ENCODE data around the gene FAU. TPM values are rescaled to one million over a fixed set of nuclear protein-coding genes. Genes with fewer than 3 reads are reported as not detected.

Gene FAU
- total and polyA plus RNA-seq, 2 of the 13 experiments (the other 11 are each of a cell fraction or from before 2014, with no cell fraction given), result 374 to 869 TPM

GRCh38 chr11:65083834-65084597, 37.9 kb downstream of the FAU start, which contains the start of the genes CDCA5 and ZFPL1 (continued):
- TF ChIP-seq ZNF737 (CRISPR knock-in tag; IDR thresholded peaks at IDR 0.05; ENCODE audit: borderline replicate concordance), result no peak
- TF ChIP-seq SMARCE1 (IDR thresholded peaks at IDR 0.05; ENCODE audit: borderline replicate concordance), result no peak
- peak; percentile 94 for TF ChIP-seq KMT2A (CRISPR knock-in tag; IDR thresholded peaks at IDR 0.05)
- TF ChIP-seq IKZF1 (IDR thresholded peaks at IDR 0.05), result no peak
- TF ChIP-seq JDP2 (CRISPR knock-in tag; IDR thresholded peaks at IDR 0.05; ENCODE audit: borderline replicate concordance), result peak; percentile 66; the same call in 1 of the 2 replicates
- TF ChIP-seq THAP8 (CRISPR knock-in tag; IDR thresholded peaks at IDR 0.05; ENCODE audit: borderline replicate concordance), result no peak; the same call in 1 of the 2 replicates
- TF ChIP-seq ZSCAN22 (CRISPR knock-in tag; IDR thresholded peaks at IDR 0.05), result no peak
- no peak for TF ChIP-seq KAT2B (IDR thresholded peaks at IDR 0.05; ENCODE audit: borderline replicate concordance, low read depth, low read length)
- peak; percentile 48; the same call in 1 of the 2 replicates for TF ChIP-seq ZNF331 (CRISPR knock-in tag; IDR thresholded peaks at IDR 0.05)
- peak; percentile 59 for TF ChIP-seq BCL6 (CRISPR knock-in tag; IDR thresholded peaks at IDR 0.05)
- no peak for TF ChIP-seq HNRNPUL1 (IDR thresholded peaks at IDR 0.05; ENCODE audit: low read depth, low read length)
- no peak; the same call in 1 of the 2 replicates for TF ChIP-seq KDM5B (CRISPR knock-in tag; IDR thresholded peaks at IDR 0.05; ENCODE audit: borderline replicate concordance)
- no peak for TF ChIP-seq NFATC3 (CRISPR knock-in tag; IDR thresholded peaks at IDR 0.05)
- TF ChIP-seq MYPOP (CRISPR knock-in tag; IDR thresholded peaks at IDR 0.05), result peak; percentile 65; the same call in 1 of the 2 replicates
- peak; percentile 1; the same call in 1 of the 2 replicates for TF ChIP-seq ZNF891 (CRISPR knock-in tag; IDR thresholded peaks at IDR 0.05)
- peak; percentile 18; the same call in 1 of the 2 replicates for TF ChIP-seq ZNF768 (CRISPR knock-in tag; IDR thresholded peaks at IDR 0.05)
- TF ChIP-seq ADNP (CRISPR knock-in tag; IDR thresholded peaks at IDR 0.05), result no peak
- TF ChIP-seq NFKB2 (CRISPR knock-in tag; IDR thresholded peaks at IDR 0.05; ENCODE audit: borderline replicate concordance), result no peak; the same call in 1 of the 2 replicates
- TF ChIP-seq ZNF772 (CRISPR knock-in tag; IDR thresholded peaks at IDR 0.05), result no peak; the same call in 1 of the 2 replicates
- peak; percentile 25; the same call in 1 of the 2 replicates for TF ChIP-seq ZNF784 (CRISPR knock-in tag; IDR thresholded peaks at IDR 0.05; ENCODE audit: borderline replicate concordance)
- peak; percentile 70; the same call in 1 of the 2 replicates for TF ChIP-seq DR1 (CRISPR knock-in tag; IDR thresholded peaks at IDR 0.05)
- TF ChIP-seq ZNF629 (CRISPR knock-in tag; conservative IDR thresholded peaks at IDR 0.05), result no peak
- TF ChIP-seq RNF219 (CRISPR knock-in tag; IDR thresholded peaks at IDR 0.05), result no peak
- TF ChIP-seq ZFP90 (CRISPR knock-in tag; IDR thresholded peaks at IDR 0.05; ENCODE audit: borderline replicate concordance), result peak; percentile 16; the same call in 1 of the 2 replicates
- TF ChIP-seq HOXA7 (CRISPR knock-in tag; IDR thresholded peaks at IDR 0.05), result peak; percentile 70; the same call in 1 of the 2 replicates
- no peak for TF ChIP-seq ATM (IDR thresholded peaks at IDR 0.05; ENCODE audit: borderline replicate concordance)
- TF ChIP-seq ZNF678 (CRISPR knock-in tag; IDR thresholded peaks at IDR 0.05), result no peak

Measured in HepG2 (cell line).